Measurements from ENCODE around the gene PNPLA7.

- TF ChIP-seq CTCF (IDR thresholded peaks at IDR 0.05) (peak in 1 of 6 experiments; percentile 5), POLR2A (IDR thresholded peaks at IDR 0.05) (no peak)
Observed at GRCh38 chr9:137552022-137552768, 2.0 kb upstream of the PNPLA7 start.
